Amygdala (tissue), 56 donors: ENCODE measurements around the gene PAPPA2.
"Not testable (repeated sequence)": the region's sequence is repeated elsewhere in the genome, so short reads cannot be mapped to it uniquely, and the experiment has no call there.

Experiments
- DNase-seq, 56 donors: peaks; one replicate each; lab custom pipeline; 2025; lab: John Stamatoyannopoulos, UW

PAPPA2 gene

GRCh38 chr1:176462674-176463378, at the start of gene PAPPA2:
Gene PAPPA2 (plus strand): TSS chr1:176463175. CDS start chr1:176556323, 93,148 bp downstream.
- no peak for DNase-seq

- DNase-seq = no peak
Measured at GRCh38 chr1:176416777-176417176, 46.2 kb upstream of the PAPPA2 start.

GRCh38 chr1:176419608-176420007, 43.4 kb upstream of the PAPPA2 start:
- not testable (repeated sequence) for DNase-seq

- no peak for DNase-seq
Measured at GRCh38 chr1:176434234-176434633, 28.7 kb upstream of the PAPPA2 start.

GRCh38 chr1:176436251-176436650, 26.7 kb upstream of the PAPPA2 start:
- no peak for DNase-seq

- DNase-seq = no peak
Measured at GRCh38 chr1:176440176-176440575, 22.8 kb upstream of the PAPPA2 start.

GRCh38 chr1:176444286-176444685, 18.7 kb upstream of the PAPPA2 start:
- no peak for DNase-seq

GRCh38 chr1:176445402-176445801, 17.6 kb upstream of the PAPPA2 start:
- DNase-seq = no peak

GRCh38 chr1:176448340-176448739, 14.6 kb upstream of the PAPPA2 start:
- no peak for DNase-seq

- no peak for DNase-seq
Measured at GRCh38 chr1:176450526-176450925, 12.4 kb upstream of the PAPPA2 start.

GRCh38 chr1:176451741-176452140, 11.2 kb upstream of the PAPPA2 start:
- DNase-seq = not testable (repeated sequence)

GRCh38 chr1:176456795-176457194, 6.2 kb upstream of the PAPPA2 start:
- no peak for DNase-seq

GRCh38 chr1:176460544-176461336, 2.2 kb upstream of the PAPPA2 start:
- DNase-seq = no peak

GRCh38 chr1:176461576-176461975, 1.4 kb upstream of the PAPPA2 start:
- no peak for DNase-seq

- no peak for DNase-seq
Measured at GRCh38 chr1:176466514-176466913, 3.5 kb downstream of the PAPPA2 start.

GRCh38 chr1:176469450-176470010, 6.6 kb downstream of the PAPPA2 start:
- DNase-seq = no peak

- no peak for DNase-seq
Measured at GRCh38 chr1:176471338-176472121, 8.6 kb downstream of the PAPPA2 start.

- no peak for DNase-seq
Measured at GRCh38 chr1:176479971-176480370, 17.0 kb downstream of the PAPPA2 start.

- no peak for DNase-seq
Measured at GRCh38 chr1:176480750-176481149, 17.8 kb downstream of the PAPPA2 start.

GRCh38 chr1:176485083-176485482, 22.1 kb downstream of the PAPPA2 start:
- no peak for DNase-seq

GRCh38 chr1:176494436-176494835, 31.5 kb downstream of the PAPPA2 start:
- peak in 1 of 56 donors; percentile 1 for DNase-seq
